Measurements from ENCODE around the gene HDAC4.
"Not testable (repeated sequence)": the region's sequence is repeated elsewhere in the genome, so short reads cannot be mapped to it uniquely, and the experiment has no call there.

Gene HDAC4

GRCh38 chr2:239038773-239039478, 361.9 kb downstream of the HDAC4 start:
- no peak overlapping the region for H3K27ac ChIP-seq
- H3K4me3 ChIP-seq (ENCODE audit: low read depth, low read length): no peak overlapping the region
- no peaks in the 10 kb centered on the region for H3K36me3 ChIP-seq (replicated peaks)
- no peak for DNase-seq
- in situ Hi-C loops (cut with HindIII; ENCODE audit: low pct_ligation_motif_present, low sequenced_read_pairs): no loop called here
- H3K27me3 ChIP-seq (replicated peaks): peaks cover 3% of the 10 kb centered on the region
- no peak for TF ChIP-seq CTCF (IDR thresholded peaks at IDR 0.05; ENCODE audit: low read depth, low read length, missing control alignments)

DNA sequence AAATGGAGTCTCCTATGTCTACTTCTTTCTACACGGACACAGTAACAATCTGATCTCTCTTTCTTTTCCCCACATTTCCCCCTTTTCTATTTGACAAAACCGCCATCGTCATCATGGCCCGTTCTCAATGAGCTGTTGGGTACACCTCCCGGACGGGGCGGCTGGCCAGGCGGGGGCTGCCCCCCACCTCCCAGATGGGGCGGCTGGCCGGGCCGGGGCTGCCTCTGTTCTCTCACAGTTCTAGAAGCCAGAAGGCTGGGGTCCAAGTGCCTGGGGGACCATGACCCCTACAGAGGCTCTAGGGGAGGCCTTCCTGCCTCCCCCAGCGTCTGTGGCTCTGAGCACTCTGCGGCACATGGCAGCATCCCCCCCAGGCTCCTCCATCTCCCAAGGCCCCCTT, 362.5 kb downstream of the HDAC4 start:
- H3K4me3 ChIP-seq (ENCODE audit: low read depth, low read length); in situ Hi-C loops (cut with HindIII; ENCODE audit: low pct_ligation_motif_present, low sequenced_read_pairs); H3K36me3 ChIP-seq (replicated peaks); H3K27ac ChIP-seq; H3K27me3 ChIP-seq (replicated peaks); DNase-seq: not testable (repeated sequence)

- TF ChIP-seq CTCF (IDR thresholded peaks at IDR 0.05; ENCODE audit: low read depth, low read length, missing control alignments): no peak
- H3K27ac ChIP-seq: no peak overlapping the region
- H3K27me3 ChIP-seq (replicated peaks): peaks cover 4% of the 10 kb centered on the region
- DNase-seq: no peak
- no peaks in the 10 kb centered on the region for H3K36me3 ChIP-seq (replicated peaks)
- in situ Hi-C loops (cut with HindIII; ENCODE audit: low pct_ligation_motif_present, low sequenced_read_pairs): no loop called here
- no peak overlapping the region for H3K4me3 ChIP-seq (ENCODE audit: low read depth, low read length)
Measured at GRCh38 chr2:239037559-239037910, 363.3 kb downstream of the HDAC4 start.

DNA sequence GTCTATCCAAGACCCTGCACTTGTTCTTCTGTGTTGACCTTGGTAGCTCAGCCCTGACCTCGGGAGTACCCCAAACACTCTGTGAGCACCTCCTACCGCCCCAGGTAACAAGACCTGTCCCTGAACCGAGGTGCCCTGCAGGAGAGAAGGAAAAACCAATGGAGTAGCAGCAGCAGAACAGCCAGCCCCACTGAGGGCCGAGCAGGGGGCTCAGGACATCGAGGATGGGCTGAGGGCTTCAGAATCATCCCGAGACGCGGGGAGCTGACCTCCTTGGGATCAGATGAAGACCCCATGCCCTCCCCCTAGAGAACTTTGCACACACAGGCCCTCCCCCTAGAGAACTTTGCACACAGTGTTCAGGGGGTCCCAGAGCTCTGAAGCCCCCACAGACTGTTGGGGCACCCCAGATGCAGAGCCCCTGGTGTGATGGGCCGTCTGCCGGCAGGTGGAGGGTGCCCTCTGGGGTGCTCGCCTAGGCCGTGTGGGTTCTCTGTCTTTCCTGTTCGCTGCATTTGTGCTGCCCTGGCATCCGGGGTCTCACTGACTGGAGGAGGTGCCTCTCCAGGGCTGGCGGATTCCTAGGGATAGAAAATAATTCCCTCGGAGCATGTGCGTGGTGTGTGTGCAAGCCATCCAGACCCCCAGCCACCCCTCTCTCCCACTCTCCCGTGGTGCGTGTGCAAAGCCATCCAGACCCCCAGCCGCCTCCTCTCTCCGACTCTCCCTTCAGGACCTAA, 363.8 kb downstream of the HDAC4 start:
- H3K27ac ChIP-seq: no peak overlapping the region
- DNase-seq: no peak
- H3K4me3 ChIP-seq (ENCODE audit: low read depth, low read length): no peak overlapping the region
- in situ Hi-C loops (cut with HindIII; ENCODE audit: low pct_ligation_motif_present, low sequenced_read_pairs): no loop called here
- H3K27me3 ChIP-seq (replicated peaks): peaks cover 4% of the 10 kb centered on the region
- no peaks in the 10 kb centered on the region for H3K36me3 ChIP-seq (replicated peaks)
- TF ChIP-seq CTCF (IDR thresholded peaks at IDR 0.05; ENCODE audit: low read depth, low read length, missing control alignments): no peak

DNA sequence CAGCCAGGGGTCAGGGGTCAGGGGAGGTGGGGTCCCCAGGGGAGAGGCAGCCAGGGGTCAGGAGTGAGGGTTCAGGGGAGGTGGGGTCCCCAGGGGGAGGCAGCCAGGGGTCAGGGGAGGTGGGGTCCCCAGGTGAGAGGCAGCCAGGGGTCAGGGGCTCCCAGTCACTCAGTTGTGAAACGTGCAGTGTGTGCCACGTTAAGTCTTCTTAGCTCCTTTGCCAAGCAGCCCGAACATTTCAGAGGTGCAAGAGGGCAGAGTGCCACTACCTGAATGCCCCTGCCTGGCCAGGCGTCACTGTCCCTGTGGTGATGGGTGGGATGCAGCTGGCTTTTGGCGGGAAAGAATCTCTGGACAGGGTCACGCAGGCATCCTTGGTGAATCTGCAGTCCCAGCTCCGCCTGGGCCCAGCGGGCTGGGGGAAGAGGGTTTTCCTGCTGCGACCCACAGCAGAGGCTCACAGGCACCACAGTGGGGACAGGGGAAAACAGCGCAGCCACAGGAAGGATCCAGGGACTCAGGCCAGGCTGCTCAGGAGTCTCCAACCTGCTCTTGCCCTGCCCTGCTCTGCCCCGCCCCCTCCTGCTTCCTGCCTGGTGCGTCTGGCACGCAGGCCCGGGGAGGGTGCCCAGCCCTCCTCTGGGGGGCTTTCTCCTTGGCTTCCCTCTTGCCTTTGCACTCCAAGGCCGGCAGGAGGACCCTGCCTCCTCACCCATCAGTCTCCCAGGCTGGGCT, 364.7 kb downstream of the HDAC4 start:
- no peaks in the 10 kb centered on the region for H3K36me3 ChIP-seq (replicated peaks)
- no peak overlapping the region for H3K4me3 ChIP-seq (ENCODE audit: low read depth, low read length)
- no peak overlapping the region for H3K27ac ChIP-seq
- in situ Hi-C loops (cut with HindIII; ENCODE audit: low pct_ligation_motif_present, low sequenced_read_pairs): no loop called here
- no peak for TF ChIP-seq CTCF (IDR thresholded peaks at IDR 0.05; ENCODE audit: low read depth, low read length, missing control alignments)
- DNase-seq: no peak
- peaks cover 4% of the 10 kb centered on the region for H3K27me3 ChIP-seq (replicated peaks)

GRCh38 chr2:239035361-239035814, 365.4 kb downstream of the HDAC4 start:
- Histone ChIP-seq H3K27ac (no peak overlapping the region), H3K27me3 (replicated peaks) (peaks cover 4% of the 10 kb centered on the region), H3K36me3 (replicated peaks) (no peaks in the 10 kb centered on the region), H3K4me3 (ENCODE audit: low read depth, low read length) (no peak overlapping the region)
- DNase-seq: no peak
- in situ Hi-C loops (cut with HindIII; ENCODE audit: low pct_ligation_motif_present, low sequenced_read_pairs): no loop called here
- TF ChIP-seq CTCF (IDR thresholded peaks at IDR 0.05; ENCODE audit: low read depth, low read length, missing control alignments): peak; percentile 81
